ENCODE data around the gene SLC7A8.

- TF ChIP-seq CTCF (IDR thresholded peaks at IDR 0.05) (no peak), POLR2A (IDR thresholded peaks at IDR 0.05) (no peak)
These were observed 20.7 kb downstream of the SLC7A8 start for GRCh38 chr14:23162800-23163199.

Measured in breast epithelium (tissue), 3 donors.